Measurements from ENCODE around the gene LIMS2.

The LIMS2 gene

DNA sequence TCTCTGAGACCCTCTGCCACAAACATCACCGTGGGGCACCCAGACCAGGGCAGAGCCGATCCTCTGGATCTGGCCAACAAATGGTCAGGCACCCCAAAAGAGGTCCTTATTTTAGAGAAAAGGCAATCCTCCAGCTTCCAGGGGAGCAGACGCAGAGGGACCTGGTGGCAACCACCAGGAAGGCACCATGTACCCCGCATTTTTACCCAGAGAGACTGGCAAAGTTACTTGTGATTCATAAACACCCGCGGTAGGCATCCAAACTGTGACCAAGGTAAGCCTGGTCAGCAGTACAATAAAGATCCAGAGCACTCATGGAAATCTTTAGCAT is 10.5 kb downstream of the LIMS2 start:
- TF ChIP-seq, protein P1, sequence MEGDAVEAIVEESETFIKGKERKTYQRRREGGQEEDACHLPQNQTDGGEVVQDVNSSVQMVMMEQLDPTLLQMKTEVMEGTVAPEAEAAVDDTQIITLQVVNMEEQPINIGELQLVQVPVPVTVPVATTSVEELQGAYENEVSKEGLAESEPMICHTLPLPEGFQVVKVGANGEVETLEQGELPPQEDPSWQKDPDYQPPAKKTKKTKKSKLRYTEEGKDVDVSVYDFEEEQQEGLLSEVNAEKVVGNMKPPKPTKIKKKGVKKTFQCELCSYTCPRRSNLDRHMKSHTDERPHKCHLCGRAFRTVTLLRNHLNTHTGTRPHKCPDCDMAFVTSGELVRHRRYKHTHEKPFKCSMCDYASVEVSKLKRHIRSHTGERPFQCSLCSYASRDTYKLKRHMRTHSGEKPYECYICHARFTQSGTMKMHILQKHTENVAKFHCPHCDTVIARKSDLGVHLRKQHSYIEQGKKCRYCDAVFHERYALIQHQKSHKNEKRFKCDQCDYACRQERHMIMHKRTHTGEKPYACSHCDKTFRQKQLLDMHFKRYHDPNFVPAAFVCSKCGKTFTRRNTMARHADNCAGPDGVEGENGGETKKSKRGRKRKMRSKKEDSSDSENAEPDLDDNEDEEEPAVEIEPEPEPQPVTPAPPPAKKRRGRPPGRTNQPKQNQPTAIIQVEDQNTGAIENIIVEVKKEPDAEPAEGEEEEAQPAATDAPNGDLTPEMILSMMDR (conservative IDR thresholded peaks at IDR 0.05), result no peak

DNA sequence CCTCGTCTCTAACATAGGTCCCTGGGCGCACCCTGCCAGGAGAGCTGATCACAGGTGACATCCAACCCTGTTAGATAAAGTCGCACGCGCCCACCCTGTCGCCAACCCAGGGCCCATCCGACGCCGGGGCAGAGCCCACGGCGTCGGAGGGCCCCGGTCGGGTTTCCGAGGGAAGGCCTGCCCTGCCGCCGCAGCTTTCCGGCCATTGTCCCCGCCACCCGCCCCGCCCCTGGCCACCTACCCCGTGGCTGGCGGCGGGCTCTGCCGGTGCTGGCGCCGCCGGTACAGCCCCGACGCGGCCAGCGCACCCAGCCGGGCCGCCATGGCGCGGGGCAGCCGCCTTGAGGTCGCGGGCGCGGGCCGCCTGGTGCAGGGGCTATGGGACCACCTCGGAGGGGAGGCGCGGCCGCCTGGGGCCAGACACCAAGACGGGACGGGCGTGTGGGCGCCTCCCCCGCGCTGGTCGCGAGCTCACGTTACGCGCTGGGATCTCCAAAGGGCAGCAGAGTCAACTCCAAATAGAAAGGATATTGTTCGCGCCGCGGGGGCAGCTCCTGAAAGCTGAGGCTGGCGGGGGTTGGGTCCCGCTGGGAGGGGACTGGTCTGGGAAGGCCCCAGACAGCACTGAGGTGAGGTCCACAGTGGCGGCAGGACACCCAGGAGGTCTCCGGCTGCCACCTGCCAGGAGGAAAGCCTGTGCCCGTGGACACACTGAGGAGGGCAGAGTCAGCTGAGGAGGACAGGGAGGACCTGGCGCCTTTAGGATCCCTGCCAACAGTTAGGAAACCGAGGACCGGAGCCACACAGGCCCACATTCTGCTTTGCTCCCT is 11.1 kb downstream of the LIMS2 start:
- TF ChIP-seq, protein P1 (conservative IDR thresholded peaks at IDR 0.05), result no peak

More for the DNA sequence above, 10.5 kb downstream of the LIMS2 start:
- H3K27ac ChIP-seq, result no peak overlapping the region

DNA sequence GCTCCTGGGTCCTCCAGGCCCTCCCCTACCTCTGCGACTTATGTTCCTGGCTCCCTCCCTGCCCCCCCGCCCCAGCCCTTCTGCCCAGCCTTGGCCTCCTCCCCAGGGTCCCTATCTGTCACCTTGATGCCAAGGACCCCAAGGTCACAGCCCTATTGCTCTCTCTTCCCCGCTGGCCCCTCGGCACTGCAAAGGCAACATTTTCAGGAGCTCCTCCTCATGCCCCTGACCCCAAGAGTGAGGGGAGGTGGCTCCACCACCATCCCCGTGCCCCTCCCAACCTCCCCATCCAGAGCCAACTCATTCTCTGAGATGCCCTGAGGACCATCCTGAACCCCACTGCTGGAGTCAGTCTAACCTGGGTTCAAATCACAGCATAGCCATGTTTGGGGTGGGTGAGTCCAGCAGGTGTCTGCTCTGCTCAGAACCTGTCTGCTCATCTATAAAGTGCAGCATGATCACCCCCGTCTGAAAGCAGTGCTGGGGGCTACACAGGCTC is 11.7 kb downstream of the LIMS2 start:
- no peak overlapping the region for H3K27ac ChIP-seq
- TF ChIP-seq, protein P1 (conservative IDR thresholded peaks at IDR 0.05), result no peak

More for the DNA sequence above, 11.1 kb downstream of the LIMS2 start:
- no peak overlapping the region for H3K27ac ChIP-seq

DNA sequence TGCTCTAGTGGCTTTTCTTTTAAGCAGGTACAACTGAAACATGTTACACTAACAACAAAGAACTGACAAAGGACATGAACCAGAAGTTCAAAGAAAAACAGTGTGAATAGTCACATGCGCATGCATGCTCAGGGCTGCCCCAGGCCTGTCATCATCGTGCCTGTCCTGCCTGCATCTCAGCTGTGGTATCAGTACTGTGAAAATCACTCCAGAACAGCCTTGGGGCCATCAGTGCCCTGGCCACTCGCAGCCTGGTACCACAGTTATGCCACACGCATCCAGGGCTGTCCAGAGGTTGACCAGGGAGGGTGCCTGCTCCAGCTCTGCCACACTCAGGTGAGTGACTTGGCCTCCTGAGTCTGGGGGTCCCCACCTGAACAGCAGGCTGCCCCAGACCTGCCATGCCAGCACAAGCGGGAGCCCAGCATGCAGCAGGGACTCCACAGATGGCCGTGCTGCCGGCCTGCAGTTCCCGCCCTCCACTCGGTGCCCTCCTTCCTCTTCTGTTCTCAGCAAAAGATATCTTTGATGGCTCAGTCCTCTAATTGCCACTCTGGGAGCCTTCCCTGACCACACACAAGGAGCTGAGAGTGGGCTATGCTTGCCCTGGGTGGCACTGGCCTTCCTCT is 12.3 kb downstream of the LIMS2 start:
- H3K27ac ChIP-seq, result no peak overlapping the region
- TF ChIP-seq, protein P1 (conservative IDR thresholded peaks at IDR 0.05), result no peak

DNA sequence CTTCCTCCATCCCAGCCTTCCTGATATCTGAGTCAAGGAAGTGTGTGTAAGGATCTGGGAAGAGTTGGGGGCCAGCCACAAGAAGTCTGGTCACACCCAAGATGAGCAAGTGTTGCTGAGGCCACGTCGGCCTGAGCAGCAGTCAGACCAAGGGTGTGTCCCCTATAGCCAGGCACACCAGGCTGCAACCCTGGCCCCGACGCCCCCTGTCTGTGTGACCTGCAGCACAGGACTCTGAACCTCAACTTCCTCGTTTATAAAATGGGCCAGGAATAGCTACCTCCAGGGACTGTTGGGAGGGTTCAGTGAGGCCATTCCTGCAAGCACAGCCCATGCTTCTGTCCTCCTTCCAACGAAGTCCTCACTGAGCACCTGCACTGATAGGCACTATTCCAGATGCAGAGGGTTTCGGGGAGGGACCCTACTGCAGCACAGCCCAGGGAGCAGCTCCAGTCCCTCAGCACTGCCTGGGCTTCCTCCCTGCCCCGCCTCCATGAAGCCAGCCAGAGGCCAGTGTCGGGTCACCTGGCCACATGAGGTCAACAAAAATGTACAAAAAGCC is 13.3 kb downstream of the LIMS2 start:
- no peak overlapping the region for H3K27ac ChIP-seq
- TF ChIP-seq, protein P1 (conservative IDR thresholded peaks at IDR 0.05), result no peak

DNA sequence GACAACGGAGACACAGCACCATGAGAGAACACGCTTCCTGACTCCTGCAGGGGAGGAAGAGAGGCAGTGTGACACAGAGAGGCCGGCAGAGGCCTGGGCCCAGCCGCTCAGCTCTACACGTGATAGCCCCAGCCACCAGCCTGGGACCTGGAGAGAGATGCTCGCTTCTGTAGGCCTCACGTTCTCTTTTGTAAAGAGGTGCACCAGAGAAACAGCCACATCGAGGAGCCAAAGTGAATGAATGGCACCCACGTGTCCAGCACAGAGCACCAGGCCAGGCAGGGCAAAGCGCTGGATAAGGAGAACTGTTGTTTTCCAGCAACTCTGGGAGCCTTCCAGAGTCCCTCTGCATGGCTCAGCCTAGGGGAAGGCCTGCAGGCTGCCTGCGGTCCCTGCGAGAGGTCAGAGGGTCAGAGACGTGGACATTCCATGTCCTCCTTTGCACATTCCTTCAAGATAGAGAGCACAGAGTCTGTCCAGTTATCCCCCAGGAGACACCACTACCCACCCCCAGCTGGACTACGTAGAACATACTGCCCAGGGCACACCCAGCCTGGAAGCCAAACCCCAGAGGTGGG is 14.2 kb downstream of the LIMS2 start:
- TF ChIP-seq, protein P1 (conservative IDR thresholded peaks at IDR 0.05), result no peak
- no peak overlapping the region for H3K27ac ChIP-seq

DNA sequence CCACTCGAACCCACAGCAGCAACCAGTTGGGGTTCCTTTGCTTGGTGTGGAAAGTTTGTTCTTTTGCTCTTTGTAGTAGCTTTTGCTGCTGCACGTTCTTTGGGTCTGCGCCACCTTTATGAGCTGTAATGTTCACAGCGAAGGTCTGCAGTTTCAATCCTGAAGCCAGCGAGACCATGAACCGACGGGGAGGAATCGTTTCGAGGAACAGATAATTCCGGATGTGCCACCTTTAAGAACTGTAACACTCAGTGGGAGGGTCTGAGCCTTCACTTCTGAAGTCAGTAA is 15.1 kb downstream of the LIMS2 start:
- no peak overlapping the region for H3K27ac ChIP-seq
- TF ChIP-seq, protein P1 (conservative IDR thresholded peaks at IDR 0.05), result no peak
